K562 (cell line): ENCODE data around the gene WWOX. TPM values are rescaled to one million over a fixed set of nuclear protein-coding genes. Genes with fewer than 3 reads are reported as not detected.

ENCODE experiments used
- ATAC-seq: fragments of 200-7000 bp; cut with Tn5 transposase; 3 replicates; pipeline ENCODE4 v1.9.1; 2020; ENCODE audit warnings: moderate library complexity
- BruUV-seq: library from RNA; stranded (reverse); fragments of 400-500 nt; replicated peaks from 2 replicates; lab custom pipeline; 2021; lab: Mats Ljungman, UMichigan
- CTCF ChIA-PET: fragments of 300-600 bp; formaldehyde crosslinking; extraction: SDS; loops from one replicate; lab custom pipeline; 2021; ENCODE audit warnings: low intra/inter-chr PET ratio; lab: Yijun Ruan, JAX
- POLR2A ChIA-PET: fragments of 300-600, 350-650 bp; sonication (Branson Sonifier 250); formaldehyde crosslinking; extraction: SDS; loops from one replicate; lab custom pipeline; 2021; ENCODE audit warnings: antibody characterized with exemption, inconsistent platforms; lab: Yijun Ruan, JAX
- DNase-seq, 4 experiments: peaks; one replicate each; pipeline versions ENCODE4 v3.0.0 to v3.0.0-alpha.2; 2011 to 2018; ENCODE audit warnings: low spot score in 3 of 4, mixed read lengths in 3 of 4; ENCODE audit errors: extremely low read depth in 1 of 4
- FAIRE-seq: peaks from 2 replicates; lab custom pipeline; 2011; peaks lifted over from hg19 to GRCh38; lab: Jason Lieb, UNC
- H2AFZ ChIP-seq: 2 replicates; pipeline ENCODE4 v1.6.0; 2011; ENCODE audit warnings: low read depth, low read length, control low read depth, inconsistent platforms
- H3K27ac ChIP-seq: fragments of 200-600 bp; 3 replicates; pipeline ENCODE4 v1.8.0; 2011; ENCODE audit warnings: low read depth, mild to moderate bottlenecking, control low read depth, inconsistent platforms, low read length, moderate library complexity, mixed read lengths; ENCODE audit errors: extremely low read depth
- H3K27me3 ChIP-seq, 2 experiments: fragments of 300-600 bp in 1 of 2; 2 replicates in 1 of 2; 3 replicates in 1 of 2; pipeline versions ENCODE4 v1.6.0 to v1.8.0; 2011; ENCODE audit warnings: inconsistent platforms in 2 of 2, low read length in 2 of 2, mild to moderate bottlenecking in 1 of 2, mixed read lengths in 1 of 2, moderate library complexity in 1 of 2; ENCODE audit not compliant: control insufficient read depth in 2 of 2, insufficient read depth in 2 of 2
- H3K36me3 ChIP-seq: fragments of 300-600 bp; 3 replicates; pipeline ENCODE4 v1.8.0; 2011; ENCODE audit warnings: mild to moderate bottlenecking, low read length, inconsistent platforms; ENCODE audit not compliant: control insufficient read depth, insufficient read depth
- H3K4me1 ChIP-seq, 2 experiments: fragments of 200-600 bp in 1 of 2; replicated peaks in 1 of 2; 2 replicates in 1 of 2; 3 replicates in 1 of 2; pipeline versions ENCODE4 v1.5.1 to v1.8.0; 2011; ENCODE audit warnings: inconsistent platforms in 2 of 2, low read length in 2 of 2, mild to moderate bottlenecking in 1 of 2, mixed read lengths in 1 of 2, moderate library complexity in 1 of 2; ENCODE audit not compliant: control insufficient read depth in 2 of 2, insufficient read depth in 2 of 2
- H3K4me2 ChIP-seq: 2 replicates; pipeline ENCODE4 v1.6.1; 2011; ENCODE audit warnings: low read length, control low read depth, inconsistent platforms, mixed read lengths; ENCODE audit not compliant: insufficient read depth
- H3K4me3 ChIP-seq: fragments of 200-600 bp; sonication (generic), shearing (Covaris generic); 2 replicates; pipeline ENCODE4 v1.5.1; 2016; ENCODE audit warnings: control low read depth, inconsistent platforms
- H3K79me2 ChIP-seq: fragments of 200-600 bp; 3 replicates; pipeline ENCODE4 v1.8.0; 2011; ENCODE audit warnings: low read length, inconsistent platforms; ENCODE audit not compliant: control insufficient read depth, insufficient read depth
- H3K9ac ChIP-seq, 2 experiments: 2 replicates each; pipeline versions ENCODE4 v1.6.0 to v1.6.1; 2011; ENCODE audit warnings: low read depth in 2 of 2, low read length in 2 of 2, control low read depth in 1 of 2, inconsistent platforms in 1 of 2, mild to moderate bottlenecking in 1 of 2, mixed read lengths in 1 of 2; ENCODE audit not compliant: insufficient read depth in 1 of 2
- H3K9me1 ChIP-seq: one replicate; pipeline ENCODE4 v1.6.0; 2011; ENCODE audit warnings: inconsistent platforms, mild to moderate bottlenecking, low read length, moderate library complexity; ENCODE audit not compliant: control insufficient read depth, insufficient read depth
- H3K9me3 ChIP-seq: replicated peaks from 2 replicates; pipeline ENCODE4 v1.5.1; 2011; ENCODE audit warnings: low read depth, low read length, inconsistent platforms; ENCODE audit not compliant: control insufficient read depth, insufficient read depth
- H4K20me1 ChIP-seq: replicated peaks from 2 replicates; pipeline ENCODE4 v1.6.1; 2011; ENCODE audit warnings: low read length, inconsistent platforms, mixed read lengths; ENCODE audit not compliant: control insufficient read depth, insufficient read depth
- FOXM1 ChIP-seq, 2 experiments: fragments of 450-650 bp in 1 of 2; sonication (generic) in 1 of 2; formaldehyde crosslinking in 1 of 2; IDR thresholded peaks; 2 replicates each; pipeline versions ENCODE4 v1.6.1 to v1.9.0; 2017 to 2022; ENCODE audit warnings: low read depth in 2 of 2, mild to moderate bottlenecking in 2 of 2, missing genetic modification reagents in 1 of 2, moderate library complexity in 1 of 2
- HLTF ChIP-seq: fragments of 450-650 bp; IDR thresholded peaks from 2 replicates; pipeline ENCODE4 v1.6.1; 2016
- HNRNPLL ChIP-seq: fragments of 200-400 bp; formaldehyde crosslinking; IDR thresholded peaks from 2 replicates; pipeline ENCODE4 v1.6.1; 2017; ENCODE audit warnings: low read length, low read depth, mild to moderate bottlenecking; ENCODE audit not compliant: poor library complexity, severe bottlenecking
- KLF6 ChIP-seq: fragments of 250-450 bp; sonication (Bioruptor Pico); IDR thresholded peaks from 2 replicates; pipeline ENCODE4 v1.4.0; 2020; ENCODE audit warnings: mild to moderate bottlenecking, moderate library complexity, borderline replicate concordance
- NFRKB ChIP-seq: fragments of 450-650 bp; IDR thresholded peaks from 2 replicates; pipeline ENCODE4 v1.6.1; 2016; ENCODE audit warnings: low read depth
- PHF20 ChIP-seq: fragments of 450-650 bp; IDR thresholded peaks from 2 replicates; pipeline ENCODE4 v1.6.1; 2018; ENCODE audit not compliant: partially characterized antibody
- PYGO2 ChIP-seq: fragments of 450-650 bp; IDR thresholded peaks from 2 replicates; pipeline ENCODE4 v1.6.1; 2016; ENCODE audit warnings: mild to moderate bottlenecking, missing genetic modification characterization, moderate library complexity, missing compliant biosample characterization
- RBFOX2 ChIP-seq: fragments of 200-400 bp; formaldehyde crosslinking; IDR thresholded peaks from 2 replicates; pipeline ENCODE4 v1.6.1; 2017; ENCODE audit warnings: low read depth, mild to moderate bottlenecking, low read length, moderate library complexity
- RBM25 ChIP-seq: fragments of 200-400 bp; formaldehyde crosslinking; IDR thresholded peaks from 2 replicates; pipeline ENCODE4 v1.6.1; 2018; ENCODE audit warnings: low read length, low read depth, moderate library complexity; ENCODE audit not compliant: severe bottlenecking
- SAFB2 ChIP-seq: fragments of 200-400 bp; formaldehyde crosslinking; IDR thresholded peaks from 2 replicates; pipeline ENCODE4 v1.6.1; 2018; ENCODE audit warnings: borderline replicate concordance, low read length, low read depth, moderate library complexity; ENCODE audit not compliant: severe bottlenecking
- ZFP91 ChIP-seq: sonication (generic); formaldehyde crosslinking; IDR thresholded peaks from 2 replicates; pipeline ENCODE4 v1.8.0; 2022; ENCODE audit warnings: mild to moderate bottlenecking, missing genetic modification reagents
- ZNF57 ChIP-seq: fragments of 450-650 bp; formaldehyde crosslinking; IDR thresholded peaks from 2 replicates; pipeline ENCODE4 v1.4.0; 2020; ENCODE audit warnings: mild to moderate bottlenecking, moderate library complexity
- WGBS: fragments of 100-300 bp; shearing (Covaris generic); methylation state at CpG from one replicate; pipeline ENCODE4 v1.1.6; 2016; ENCODE audit warnings: low coverage, mixed read lengths; ENCODE audit not compliant: insufficient coverage; ENCODE audit errors: missing lambda C conversion rate; 5-methylcytosine and 5-hydroxymethylcytosine counted together
- in situ Hi-C: fragments of 300-500 bp; cut with MboI; formaldehyde crosslinking; loops from 4 replicates; pipeline ENCODE4 v1.15.0; 2018; ENCODE audit warnings: inconsistent platforms, mixed read lengths
- intact Hi-C: fragments of 100-400 bp; cut with micrococcal nuclease; formaldehyde crosslinking; loops from 2 replicates; pipeline ENCODE4 v1.14.2; 2022
- polyA plus RNA-seq, 8 experiments: library from polyadenylated mRNA; depleted of rRNA in 4 of 8; stranded (reverse) in 5 of 8; unstranded in 3 of 8; fragments of >200 nt; fragmentation: Nextera tagmentation in 2 of 8; fragmentation: Illumina TruSeq in 1 of 8; extraction: Ambion mirVana in 2 of 8; extraction: Trizol in 1 of 8; gene quantifications; 2 replicates each; pipeline versions ENCODE4 v1.2.1 to v1.2.3, GENCODE V29; 2011 to 2014; ENCODE audit warnings: inconsistent platforms in 1 of 8, missing spikeins in 1 of 8
- total RNA-seq, 7 experiments: library from RNA; depleted of rRNA in 6 of 7; stranded (reverse); fragments of >200 nt in 6 of 7; fragmentation: Illumina TruSeq in 2 of 7; extraction: Trizol in 2 of 7; gene quantifications; 2 replicates each; pipeline versions ENCODE4 v1.2.1 to v1.2.3, GENCODE V29; 2011 to 2021; ENCODE audit warnings: low replicate concordance in 1 of 7
- TF ChIP-seq, protein P1 (sequence below): fragments of 450-650 bp; conservative IDR thresholded peaks from 2 replicates; pipeline ENCODE4 v1.6.1; 2016; ENCODE audit warnings: missing genetic modification characterization, low read depth, mild to moderate bottlenecking, missing compliant biosample characterization, moderate library complexity
- TF ChIP-seq, protein P2 (sequence below): sonication (generic); formaldehyde crosslinking; IDR thresholded peaks from 2 replicates; pipeline ENCODE4 v1.8.0; 2022; ENCODE audit warnings: mild to moderate bottlenecking, missing genetic modification reagents

Gene WWOX
- total and polyA plus RNA-seq, 9 of the 15 experiments (the other 6 are each of a cell fraction or from before 2014, with no cell fraction given), result 1.6 to 22.7 (median 8.1) TPM

GRCh38 chr16:78837706-78838105, 738.3 kb downstream of the WWOX start:
- FAIRE-seq (no peak), ATAC-seq (no peak)
- H3K36me3 ChIP-seq, result no peaks in the 10 kb centered on the region
- no peak overlapping the region for H3K4me2 ChIP-seq
- no peaks in the 10 kb centered on the region for H4K20me1 ChIP-seq
- BruUV-seq, result no TSS peak
- no peaks in the 10 kb centered on the region for H3K9me1 ChIP-seq
- TF ChIP-seq RBM25 (peak; percentile 54), ZNF57 (no peak)
- TF ChIP-seq, all 486 proteins: peak for 1
- ChIA-PET CTCF (no interaction called here), POLR2A (no interaction called here)
- intact Hi-C loops, result no loop called here
- in situ Hi-C loops, result no loop called here
- no peak for DNase-seq
- Histone ChIP-seq H2AFZ (no peak overlapping the region), H3K9me3 (no peaks in the 10 kb centered on the region), H3K9ac (no peak overlapping the region), H3K4me3 (no peak overlapping the region), H3K27me3 (peaks cover 2 to 11% of the 10 kb centered on the region in 2 experiments; a peak in 3 of 5 replicates), H3K27ac (no peak overlapping the region), H3K4me1 (no peaks in the 10 kb centered on the region), H3K79me2 (no peaks in the 10 kb centered on the region)

DNA sequence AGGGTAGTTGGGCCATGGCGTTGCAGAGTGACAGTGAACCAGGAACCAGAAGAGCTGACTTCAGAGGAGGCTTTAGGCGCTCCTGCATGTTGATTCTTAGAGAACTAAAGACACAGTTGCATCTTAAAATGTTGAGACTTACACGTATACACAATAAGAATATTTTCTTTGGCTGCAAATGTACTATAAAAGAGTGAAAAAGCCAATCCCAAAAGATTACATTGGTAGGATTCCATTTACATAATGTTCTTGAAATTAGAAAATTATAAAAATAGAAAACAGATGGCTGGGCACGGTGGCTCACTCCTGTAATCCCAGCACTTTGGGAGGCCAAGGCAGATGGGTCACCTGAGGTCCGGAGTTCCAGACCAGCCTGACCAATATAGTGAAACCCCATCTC, 738.8 kb downstream of the WWOX start:
- Histone ChIP-seq H3K9me1 (no peaks in the 10 kb centered on the region), H3K4me1 (no peaks in the 10 kb centered on the region), H3K4me2 (no peak overlapping the region), H3K27ac (no peak overlapping the region), H4K20me1 (no peaks in the 10 kb centered on the region), H3K9ac (no peak overlapping the region), H3K36me3 (no peaks in the 10 kb centered on the region), H3K9me3 (no peaks in the 10 kb centered on the region), H3K4me3 (no peak overlapping the region), H3K27me3 (peaks cover 2 to 11% of the 10 kb centered on the region in 2 experiments; a peak in 3 of 5 replicates), H3K79me2 (no peaks in the 10 kb centered on the region), H2AFZ (no peak overlapping the region)
- in situ Hi-C loops, result no loop called here
- WGBS, result 1% methylated on average over 5 of the region's 5 CpGs
- BruUV-seq, result no TSS peak
- ATAC-seq (no peak), DNase-seq (no peak), FAIRE-seq (no peak)
- ChIA-PET POLR2A (no interaction called here), CTCF (no interaction called here)
- intact Hi-C loops, result no loop called here
- TF ChIP-seq, protein P1, sequence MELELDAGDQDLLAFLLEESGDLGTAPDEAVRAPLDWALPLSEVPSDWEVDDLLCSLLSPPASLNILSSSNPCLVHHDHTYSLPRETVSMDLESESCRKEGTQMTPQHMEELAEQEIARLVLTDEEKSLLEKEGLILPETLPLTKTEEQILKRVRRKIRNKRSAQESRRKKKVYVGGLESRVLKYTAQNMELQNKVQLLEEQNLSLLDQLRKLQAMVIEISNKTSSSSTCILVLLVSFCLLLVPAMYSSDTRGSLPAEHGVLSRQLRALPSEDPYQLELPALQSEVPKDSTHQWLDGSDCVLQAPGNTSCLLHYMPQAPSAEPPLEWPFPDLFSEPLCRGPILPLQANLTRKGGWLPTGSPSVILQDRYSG (tag), result no peak
- no peak for TF ChIP-seq NFRKB
- no peak for TF ChIP-seq PYGO2 (tag)
- no peak for TF ChIP-seq HLTF
- no peak for TF ChIP-seq HNRNPLL
- no peak for TF ChIP-seq SAFB2
- TF ChIP-seq KLF6, result no peak
- TF ChIP-seq FOXM1 (IDR thresholded peaks at IDR 0.05; ENCODE audit: low read depth), result no peak
- no peak for TF ChIP-seq FOXM1 (CRISPR knock-in tag; IDR thresholded peaks at IDR 0.05; ENCODE audit: low read depth)
- TF ChIP-seq RBFOX2, result no peak
- TF ChIP-seq ZFP91 (CRISPR knock-in tag), result no peak
- TF ChIP-seq, protein P2, sequence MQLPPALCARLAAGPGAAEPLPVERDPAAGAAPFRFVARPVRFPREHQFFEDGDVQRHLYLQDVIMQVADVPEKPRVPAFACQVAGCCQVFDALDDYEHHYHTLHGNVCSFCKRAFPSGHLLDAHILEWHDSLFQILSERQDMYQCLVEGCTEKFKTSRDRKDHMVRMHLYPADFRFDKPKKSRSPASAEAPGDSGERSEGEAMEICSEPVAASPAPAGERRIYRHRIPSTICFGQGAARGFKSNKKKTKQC, result no peak
- TF ChIP-seq PHF20, result no peak
